Thoracic aorta (tissue), 2 donors: Measurements from ENCODE around the gene TCF7. TPM values are rescaled to one million over a fixed set of nuclear protein-coding genes. Genes with fewer than 3 reads are reported as not detected.

Source experiments
- ATAC-seq: fragments of 150-250 bp; one replicate; pipeline ENCODE4 v1.8.0; 2017; ENCODE audit warnings: low read depth; ENCODE audit not compliant: insufficient number of reproducible peaks, low FRiP score
- DNase-seq: peaks from one replicate; pipeline ENCODE4 v3.0.0-alpha.2; 2020; ENCODE audit warnings: low spot score
- H3K27ac ChIP-seq, 2 donors: fragments of 200-600 bp; sonication (generic); 1 replicate in 1 of 2; 2 replicates in 1 of 2; pipeline ENCODE4 v1.5.1; 2016; ENCODE audit warnings: mild to moderate bottlenecking in 2 of 2, moderate library complexity in 2 of 2
- H3K27me3 ChIP-seq: fragments of 200-600 bp; sonication (generic); replicated peaks from 2 replicates; pipeline ENCODE4 v1.6.0; 2016; ENCODE audit warnings: mild to moderate bottlenecking; ENCODE audit not compliant: insufficient read depth
- H3K36me3 ChIP-seq: fragments of 200-600 bp; sonication (generic); one replicate; pipeline ENCODE4 v1.5.1; 2016
- H3K4me1 ChIP-seq, 2 donors: fragments of 200-600 bp; sonication (generic); 1 replicate in 1 of 2; 2 replicates in 1 of 2; pipeline versions ENCODE4 v1.5.1 to v1.6.0; 2016; ENCODE audit warnings: low read depth in 2 of 2, mild to moderate bottlenecking in 1 of 2; ENCODE audit not compliant: control insufficient read depth in 1 of 2
- H3K4me3 ChIP-seq: fragments of 200-600 bp; sonication (generic); 2 replicates; pipeline ENCODE4 v1.5.1; 2016; ENCODE audit warnings: mild to moderate bottlenecking
- H3K9me3 ChIP-seq: fragments of 200-600 bp; sonication (generic); 2 replicates; pipeline ENCODE4 v1.5.1; 2016
- CTCF ChIP-seq: fragments of 200-600 bp; sonication (generic); IDR thresholded peaks from one replicate; pipeline ENCODE4 v1.5.1; 2019; ENCODE audit warnings: antibody characterized with exemption
- total RNA-seq, 2 donors: library from RNA; depleted of rRNA; stranded (reverse); fragments of >200 nt; gene quantifications; one replicate each; pipeline versions ENCODE4 v1.1.0 to v1.2.3, GENCODE V29; 2016

Gene TCF7
- total RNA-seq, 2 donors from 2014 or later, result 0.54 to 2.1 TPM

- no peak for ATAC-seq
- H3K4me1 ChIP-seq, result no peaks in the 10 kb centered on the region
Observed at GRCh38 chr5:134145779-134146581, 31.5 kb downstream of the TCF7 start.

GRCh38 chr5:134146651-134147518 is 32.4 kb downstream of the TCF7 start:
- Histone ChIP-seq H3K4me3 (no peak overlapping the region), H3K36me3 (peaks cover 33% of the 10 kb centered on the region), H3K9me3 (no peaks in the 10 kb centered on the region), H3K4me1 (no peaks in the 10 kb centered on the region), H3K27ac (no peak overlapping the region), H3K27me3 (no peaks in the 10 kb centered on the region)
- ATAC-seq (no peak), DNase-seq (no peak)
- no peak for TF ChIP-seq CTCF

More at GRCh38 chr5:134145779-134146581, 31.5 kb downstream of the TCF7 start:
- H3K36me3 ChIP-seq, result peaks cover 33% of the 10 kb centered on the region
- H3K4me3 ChIP-seq, result no peak overlapping the region
- DNase-seq, result no peak
- no peaks in the 10 kb centered on the region for H3K27me3 ChIP-seq
- TF ChIP-seq CTCF, result peak; percentile 95
- no peak overlapping the region for H3K27ac ChIP-seq
- no peaks in the 10 kb centered on the region for H3K9me3 ChIP-seq

GRCh38 chr5:134148316-134148715 is 33.8 kb downstream of the TCF7 start:
- no peak overlapping the region for H3K4me3 ChIP-seq
- DNase-seq (no peak), ATAC-seq (no peak)
- TF ChIP-seq CTCF, result no peak
- no peaks in the 10 kb centered on the region for H3K27me3 ChIP-seq
- H3K36me3 ChIP-seq, result peaks cover 32% of the 10 kb centered on the region
- no peaks in the 10 kb centered on the region for H3K4me1 ChIP-seq
- H3K27ac ChIP-seq, result no peak overlapping the region
- no peaks in the 10 kb centered on the region for H3K9me3 ChIP-seq

GRCh38 chr5:134148986-134149539 is 34.6 kb downstream of the TCF7 start:
- H3K27ac ChIP-seq, result no peak overlapping the region
- H3K27me3 ChIP-seq, result no peaks in the 10 kb centered on the region
- ATAC-seq (no peak), DNase-seq (no peak)
- H3K36me3 ChIP-seq, result peaks cover 32% of the 10 kb centered on the region
- no peaks in the 10 kb centered on the region for H3K4me1 ChIP-seq
- TF ChIP-seq CTCF, result no peak
- H3K4me3 ChIP-seq, result no peak overlapping the region
- H3K9me3 ChIP-seq, result no peaks in the 10 kb centered on the region
